SK-N-SH (cell line): ENCODE measurements around the gene OR52A1. TPM values are rescaled to one million over a fixed set of nuclear protein-coding genes. Genes with fewer than 3 reads are reported as not detected.

Experiments
- CTCF ChIA-PET: fragments of 300-600, 350-600 bp; formaldehyde crosslinking; extraction: SDS; loops from one replicate; lab custom pipeline; 2021; lab: Yijun Ruan, JAX
- POLR2A ChIA-PET: fragments of 350-600 bp; sonication (Branson Sonifier 250); formaldehyde crosslinking; extraction: SDS; loops from one replicate; lab custom pipeline; 2020; ENCODE audit warnings: antibody characterized with exemption, inconsistent platforms; lab: Yijun Ruan, JAX
- DNase-seq: peaks from one replicate; pipeline ENCODE4 v3.0.0; 2012
- H2AFZ ChIP-seq: fragments of 200-600 bp; sonication (generic); 2 replicates; pipeline ENCODE4 v1.8.1; 2016; ENCODE audit warnings: antibody characterized with exemption, mild to moderate bottlenecking, low read depth
- H3F3A ChIP-seq: fragments of 200-600 bp; sonication (generic); replicated peaks from 2 replicates; pipeline ENCODE3; 2016; ENCODE audit warnings: antibody characterized with exemption, mild to moderate bottlenecking; ENCODE audit not compliant: insufficient read depth
- H3K27ac ChIP-seq, 2 experiments: fragments of 200-500 bp in 1 of 2; fragments of 200-600 bp in 1 of 2; sonication (Bioruptor generic) in 1 of 2; sonication (generic), shearing (Covaris generic) in 1 of 2; 2 replicates each; pipeline versions ENCODE4 v1.5.1 to v1.6.1; 2014 to 2016; ENCODE audit warnings: low read depth in 2 of 2, inconsistent platforms in 1 of 2, low read length in 1 of 2, mild to moderate bottlenecking in 1 of 2, mixed read lengths in 1 of 2
- H3K27me3 ChIP-seq: fragments of 200-600 bp; sonication (generic), shearing (Covaris generic); 2 replicates; pipeline ENCODE4 v1.6.1; 2016; ENCODE audit warnings: mixed run types; ENCODE audit not compliant: insufficient read depth
- H3K36me3 ChIP-seq, 2 experiments: fragments of 200-500 bp in 1 of 2; fragments of 200-600 bp in 1 of 2; sonication (Bioruptor generic) in 1 of 2; sonication (generic) in 1 of 2; replicated peaks in 1 of 2; 2 replicates each; pipeline versions ENCODE3 to v1.5.1; 2014 to 2016; ENCODE audit warnings: low read length in 1 of 2, mild to moderate bottlenecking in 1 of 2; ENCODE audit not compliant: insufficient read depth in 2 of 2, control insufficient read depth in 1 of 2
- H3K4me1 ChIP-seq, 2 experiments: fragments of 200-500 bp in 1 of 2; fragments of 200-600 bp in 1 of 2; sonication (Bioruptor generic) in 1 of 2; sonication (generic), shearing (Covaris generic) in 1 of 2; 2 replicates each; pipeline versions ENCODE4 v1.5.1 to v1.6.1; 2014 to 2016; ENCODE audit warnings: low read depth in 1 of 2, low read length in 1 of 2, mixed run types in 1 of 2; ENCODE audit not compliant: insufficient read depth in 2 of 2, control insufficient read depth in 1 of 2
- H3K4me2 ChIP-seq: fragments of 200-600 bp; sonication (generic), shearing (Covaris generic); 2 replicates; pipeline ENCODE4 v1.6.1; 2017; ENCODE audit warnings: mixed run types
- H3K4me3 ChIP-seq, 2 experiments: fragments of 200-500 bp in 1 of 2; fragments of 200-600 bp in 1 of 2; sonication (Bioruptor generic) in 1 of 2; sonication (generic), shearing (Covaris generic) in 1 of 2; 2 replicates each; pipeline versions ENCODE4 v1.5.1 to v1.8.1; 2014 to 2016; ENCODE audit warnings: low read depth in 2 of 2, inconsistent platforms in 1 of 2, low read length in 1 of 2, mild to moderate bottlenecking in 1 of 2, mixed read lengths in 1 of 2, moderate library complexity in 1 of 2
- H3K79me2 ChIP-seq: fragments of 200-600 bp; sonication (generic); 2 replicates; pipeline ENCODE4 v1.8.1; 2017; ENCODE audit warnings: mild to moderate bottlenecking; ENCODE audit not compliant: insufficient read depth
- H3K9ac ChIP-seq: fragments of 200-600 bp; sonication (generic); 2 replicates; pipeline ENCODE4 v1.6.1; 2017; ENCODE audit warnings: mixed run types
- H3K9me2 ChIP-seq: fragments of 200-600 bp; sonication (generic); 2 replicates; pipeline ENCODE4 v1.6.1; 2017; ENCODE audit warnings: mixed run types
- H3K9me3 ChIP-seq: fragments of 200-600 bp; sonication (generic); 2 replicates; pipeline ENCODE4 v1.6.1; 2017; ENCODE audit warnings: mixed run types, mild to moderate bottlenecking, moderate library complexity
- H4K20me1 ChIP-seq: fragments of 200-600 bp; sonication (generic); 2 replicates; pipeline ENCODE4 v1.6.1; 2017; ENCODE audit warnings: mild to moderate bottlenecking, mixed run types; ENCODE audit not compliant: insufficient read depth
- CTCF ChIP-seq: fragments of 200-600 bp; sonication (generic); IDR thresholded peaks from 2 replicates; pipeline ENCODE4 v1.6.1; 2017; ENCODE audit warnings: antibody characterized with exemption, mild to moderate bottlenecking, moderate library complexity
- EZH2phosphoT487 ChIP-seq: fragments of 200-600 bp; sonication (generic); IDR thresholded peaks from 2 replicates; pipeline ENCODE4 v1.6.1; 2017; ENCODE audit warnings: low read depth, mixed run types, mild to moderate bottlenecking, antibody characterized with exemption, moderate library complexity, borderline replicate concordance
- FOXJ3 ChIP-seq: sonication (generic); formaldehyde crosslinking; IDR thresholded peaks from 2 replicates; pipeline ENCODE4 v1.5.1; 2020; ENCODE audit warnings: mild to moderate bottlenecking, missing genetic modification reagents
- NFIC ChIP-seq: IDR thresholded peaks from 2 replicates; pipeline ENCODE4 v1.4.0; 2012; ENCODE audit warnings: borderline replicate concordance
- POLR2AphosphoS5 ChIP-seq: IDR thresholded peaks from 2 replicates; pipeline ENCODE4 v1.6.1; 2012; ENCODE audit warnings: low read depth, low read length
- RXRA ChIP-seq: IDR thresholded peaks from 2 replicates; pipeline ENCODE4 v1.4.0; 2012; ENCODE audit warnings: low read depth, mild to moderate bottlenecking, borderline replicate concordance
- SIN3A ChIP-seq: IDR thresholded peaks from 2 replicates; pipeline ENCODE4 v1.6.1; 2012; ENCODE audit warnings: low read depth, mild to moderate bottlenecking, low read length, moderate library complexity, borderline replicate concordance
- TAF1 ChIP-seq: IDR thresholded peaks from 2 replicates; pipeline ENCODE4 v1.6.1; 2012; ENCODE audit warnings: low read depth, mild to moderate bottlenecking, low read length, moderate library complexity, borderline replicate concordance
- WGBS: methylation state at CpG from one replicate; pipeline ENCODE4 v1.1.6; 2017; ENCODE audit warnings: low lambda C conversion rate; 5-methylcytosine and 5-hydroxymethylcytosine counted together
- polyA plus RNA-seq, 3 experiments: library from polyadenylated mRNA; depleted of rRNA; stranded (reverse); fragments of >200 nt; gene quantifications; 2 replicates each; pipeline ENCODE4 v1.2.3, GENCODE V29; 2012
- TF ChIP-seq, protein P1 (sequence below): fragments of 150-350 bp; IDR thresholded peaks from 2 replicates; pipeline ENCODE4 v1.6.1; 2016; ENCODE audit warnings: mild to moderate bottlenecking, low read depth, low read length

OR52A1 gene
- polyA plus RNA-seq, 1 of the 3 experiments (the other 2 are of a cell fraction) = not detected

DNA sequence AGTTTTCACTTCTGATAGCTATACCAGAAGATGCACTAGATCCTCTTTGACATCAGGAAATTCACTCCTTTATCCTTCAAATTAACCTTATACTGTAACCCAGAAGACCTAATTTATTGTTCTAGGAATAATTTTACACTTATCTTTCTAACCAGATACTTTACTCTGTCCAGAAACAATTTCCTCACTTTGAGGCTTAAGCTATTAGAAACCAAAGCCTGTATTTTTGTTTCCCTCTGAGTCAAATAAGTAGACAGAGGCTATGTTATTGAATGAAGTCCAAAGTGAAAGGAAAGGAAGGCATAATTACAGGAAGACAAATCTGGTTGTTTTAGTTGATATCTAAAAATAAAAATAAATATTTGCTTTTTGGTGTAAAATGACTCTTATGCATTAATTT lies 43.7 kb upstream of the OR52A1 start:
- no peak overlapping the region for H3K4me2 ChIP-seq
- H4K20me1 ChIP-seq = no peaks in the 10 kb centered on the region
- H3K36me3 ChIP-seq = no peaks in the 10 kb centered on the region
- no peaks in the 10 kb centered on the region for H3K79me2 ChIP-seq
- no peak overlapping the region for H3K9ac ChIP-seq
- no peak overlapping the region for H2AFZ ChIP-seq
- no peaks in the 10 kb centered on the region for H3K4me1 ChIP-seq
- ChIA-PET POLR2A (no interaction called here), CTCF (interaction anchor here (1.2 kb wide), 1 partner anchor 43 kb away, joined by 4 read pairs; no protein-coding TSS in a partner anchor)
- no peaks in the 10 kb centered on the region for H3F3A ChIP-seq
- H3K9me2 ChIP-seq = no peaks in the 10 kb centered on the region
- peaks cover 6% of the 10 kb centered on the region; the same call in 1 of the 2 replicates for H3K27me3 ChIP-seq
- no peak for DNase-seq
- TF ChIP-seq SIN3A (no peak), RXRA (no peak), TAF1 (no peak), EZH2phosphoT487 (no peak)
- TF ChIP-seq, protein P1, sequence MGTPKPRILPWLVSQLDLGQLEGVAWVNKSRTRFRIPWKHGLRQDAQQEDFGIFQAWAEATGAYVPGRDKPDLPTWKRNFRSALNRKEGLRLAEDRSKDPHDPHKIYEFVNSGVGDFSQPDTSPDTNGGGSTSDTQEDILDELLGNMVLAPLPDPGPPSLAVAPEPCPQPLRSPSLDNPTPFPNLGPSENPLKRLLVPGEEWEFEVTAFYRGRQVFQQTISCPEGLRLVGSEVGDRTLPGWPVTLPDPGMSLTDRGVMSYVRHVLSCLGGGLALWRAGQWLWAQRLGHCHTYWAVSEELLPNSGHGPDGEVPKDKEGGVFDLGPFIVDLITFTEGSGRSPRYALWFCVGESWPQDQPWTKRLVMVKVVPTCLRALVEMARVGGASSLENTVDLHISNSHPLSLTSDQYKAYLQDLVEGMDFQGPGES = no peak
- no peaks in the 10 kb centered on the region for H3K9me3 ChIP-seq
- H3K4me3 ChIP-seq = no peak overlapping the region
- no peak overlapping the region for H3K27ac ChIP-seq

DNA sequence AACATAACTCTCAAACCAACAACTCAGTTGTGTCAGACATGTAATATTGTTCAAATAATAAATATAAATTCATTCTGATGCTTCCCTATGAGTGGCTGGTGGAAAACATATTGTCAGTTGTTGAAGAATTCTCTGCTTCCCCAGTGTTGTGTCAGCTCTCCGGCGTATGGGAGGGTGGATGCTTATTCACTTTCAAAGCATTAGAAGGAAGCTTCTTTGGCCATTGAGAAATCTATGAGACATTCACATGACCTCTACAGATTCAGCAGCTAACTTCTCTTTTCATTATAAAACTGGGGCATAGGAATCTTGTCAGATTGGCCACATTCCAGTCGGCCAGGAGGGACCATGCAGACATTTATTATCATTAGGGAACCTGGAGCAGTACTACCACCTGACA lies 43.0 kb upstream of the OR52A1 start:
- Histone ChIP-seq H3K9me2 (no peaks in the 10 kb centered on the region), H3K36me3 (no peaks in the 10 kb centered on the region), H3K4me3 (no peak overlapping the region), H3K79me2 (no peaks in the 10 kb centered on the region), H3K9ac (no peak overlapping the region), H3K4me1 (no peaks in the 10 kb centered on the region), H2AFZ (no peak overlapping the region), H3K27ac (no peak overlapping the region), H3K27me3 (peaks cover 6% of the 10 kb centered on the region; the same call in 1 of the 2 replicates), H3K4me2 (no peak overlapping the region), H4K20me1 (no peaks in the 10 kb centered on the region), H3K9me3 (no peaks in the 10 kb centered on the region)
- 0% methylated on average over 3 of the region's 3 CpGs for WGBS
- CTCF ChIA-PET = interaction anchor here (1.2 kb wide), 1 partner anchor 44 kb away, joined by 4 read pairs; no protein-coding TSS in a partner anchor
- no peak for DNase-seq
- POLR2A ChIA-PET = no interaction called here
- no peak for TF ChIP-seq CTCF
- no peak for TF ChIP-seq POLR2AphosphoS5
- no peak for TF ChIP-seq FOXJ3 (CRISPR knock-in tag)
- no peak for TF ChIP-seq NFIC
- TF ChIP-seq, all 33 proteins: peak for 0
- H3F3A ChIP-seq = no peaks in the 10 kb centered on the region
